ENCODE results near the gene PTPRQ.
"Not testable (repeated sequence)": the region's sequence is repeated elsewhere in the genome, so short reads cannot be mapped to it uniquely, and the experiment has no call there.

The PTPRQ gene

GRCh38 chr12:80648881-80649280 is 204.8 kb downstream of the PTPRQ start:
- DNase-seq (ENCODE audit: low spot score in 2 of 2): no peak
- H3K4me3 ChIP-seq: no peak overlapping the region
- no peaks in the 10 kb centered on the region for H3K36me3 ChIP-seq (replicated peaks)
- no peaks in the 10 kb centered on the region for H3K4me1 ChIP-seq
- H3K27me3 ChIP-seq (ENCODE audit: low read depth): no peaks in the 10 kb centered on the region
- no peaks in the 10 kb centered on the region for H3K9me3 ChIP-seq
- in situ Hi-C loops (cut with MboI; ENCODE audit: low sequenced_read_pairs): no loop called here

DNA sequence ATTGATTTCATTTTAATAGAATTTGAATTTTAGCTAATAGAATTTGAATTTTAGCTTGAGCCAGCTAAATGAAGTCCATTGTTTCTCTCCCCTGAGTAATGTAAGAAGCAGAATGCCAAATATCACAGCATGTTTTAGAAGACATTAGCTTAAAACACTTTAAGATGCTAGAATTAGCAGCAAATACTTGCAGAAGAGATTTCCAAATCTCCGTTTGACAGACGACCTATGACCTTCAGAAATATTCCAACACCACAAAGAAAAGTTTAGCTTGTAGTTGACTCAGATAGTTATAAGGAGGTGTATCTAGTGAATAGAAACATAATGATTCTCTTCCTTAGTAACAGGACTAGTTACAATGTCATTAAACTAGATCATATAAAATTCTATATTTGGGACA is 211.7 kb downstream of the PTPRQ start:
- H3K27me3 ChIP-seq (ENCODE audit: low read depth): no peaks in the 10 kb centered on the region
- no peaks in the 10 kb centered on the region for H3K9me3 ChIP-seq
- DNase-seq (ENCODE audit: low spot score in 2 of 2): no peak
- in situ Hi-C loops (cut with MboI; ENCODE audit: low sequenced_read_pairs): no loop called here
- no peak overlapping the region for H3K4me3 ChIP-seq
- H3K36me3 ChIP-seq (replicated peaks): no peaks in the 10 kb centered on the region
- H3K4me1 ChIP-seq: peaks cover 9% of the 10 kb centered on the region

GRCh38 chr12:80659512-80660063 is 215.6 kb downstream of the PTPRQ start:
- H3K27me3 ChIP-seq (ENCODE audit: low read depth): no peaks in the 10 kb centered on the region
- peaks cover 9% of the 10 kb centered on the region for H3K4me1 ChIP-seq
- in situ Hi-C loops (cut with MboI; ENCODE audit: low sequenced_read_pairs): no loop called here
- DNase-seq (ENCODE audit: low spot score in 2 of 2): no peak
- H3K4me3 ChIP-seq: no peak overlapping the region
- no peaks in the 10 kb centered on the region for H3K36me3 ChIP-seq (replicated peaks)
- no peaks in the 10 kb centered on the region for H3K9me3 ChIP-seq

GRCh38 chr12:80662586-80662985 is 218.6 kb downstream of the PTPRQ start:
- H3K27me3 ChIP-seq (ENCODE audit: low read depth): no peaks in the 10 kb centered on the region
- in situ Hi-C loops (cut with MboI; ENCODE audit: low sequenced_read_pairs): no loop called here
- H3K4me3 ChIP-seq: no peak overlapping the region

DNA sequence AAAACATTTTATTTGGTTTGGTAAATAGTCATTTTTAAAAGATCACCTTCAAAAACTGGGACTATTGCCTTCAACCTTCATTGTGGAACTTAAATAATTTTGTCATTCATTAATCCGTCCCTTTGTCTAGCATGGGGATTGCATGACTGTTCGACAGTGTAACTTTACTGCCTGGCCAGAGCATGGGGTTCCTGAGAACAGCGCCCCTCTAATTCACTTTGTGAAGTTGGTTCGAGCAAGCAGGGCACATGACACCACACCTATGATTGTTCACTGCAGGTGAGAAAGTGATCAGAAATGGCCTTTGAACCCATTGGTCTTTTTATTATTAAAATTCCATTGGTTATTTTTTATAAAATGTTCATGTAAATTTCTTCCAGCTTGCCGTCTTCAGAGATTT is 226.2 kb downstream of the PTPRQ start:
- H3K27me3 ChIP-seq (ENCODE audit: low read depth): no peaks in the 10 kb centered on the region
- H3K36me3 ChIP-seq (replicated peaks): no peaks in the 10 kb centered on the region
- DNase-seq (ENCODE audit: low spot score in 2 of 2): no peak
- in situ Hi-C loops (cut with MboI; ENCODE audit: low sequenced_read_pairs): no loop called here
- no peaks in the 10 kb centered on the region for H3K9me3 ChIP-seq
- peaks cover 2% of the 10 kb centered on the region; the same call in 1 of the 2 replicates for H3K4me1 ChIP-seq
- no peak overlapping the region for H3K4me3 ChIP-seq

More at GRCh38 chr12:80662586-80662985, 218.6 kb downstream of the PTPRQ start:
- DNase-seq (ENCODE audit: low spot score in 2 of 2): no peak
- H3K36me3 ChIP-seq (replicated peaks): no peaks in the 10 kb centered on the region
- no peaks in the 10 kb centered on the region for H3K4me1 ChIP-seq
- no peaks in the 10 kb centered on the region for H3K9me3 ChIP-seq

- H3K9me3 ChIP-seq; H3K27me3 ChIP-seq (ENCODE audit: low read depth); in situ Hi-C loops (cut with MboI; ENCODE audit: low sequenced_read_pairs); DNase-seq (ENCODE audit: low spot score in 2 of 2); H3K36me3 ChIP-seq (replicated peaks); H3K4me1 ChIP-seq; H3K4me3 ChIP-seq: not testable (repeated sequence)
These were observed 232.1 kb downstream of the PTPRQ start for GRCh38 chr12:80676042-80676636.

GRCh38 chr12:80676856-80677255 is 232.8 kb downstream of the PTPRQ start:
- Histone ChIP-seq H3K9me3 (no peaks in the 10 kb centered on the region), H3K27me3 (ENCODE audit: low read depth) (no peaks in the 10 kb centered on the region), H3K4me3 (no peak overlapping the region), H3K4me1 (no peaks in the 10 kb centered on the region), H3K36me3 (replicated peaks) (no peaks in the 10 kb centered on the region)
- in situ Hi-C loops (cut with MboI; ENCODE audit: low sequenced_read_pairs): no loop called here
- no peak for DNase-seq (ENCODE audit: low spot score in 2 of 2)

DNA sequence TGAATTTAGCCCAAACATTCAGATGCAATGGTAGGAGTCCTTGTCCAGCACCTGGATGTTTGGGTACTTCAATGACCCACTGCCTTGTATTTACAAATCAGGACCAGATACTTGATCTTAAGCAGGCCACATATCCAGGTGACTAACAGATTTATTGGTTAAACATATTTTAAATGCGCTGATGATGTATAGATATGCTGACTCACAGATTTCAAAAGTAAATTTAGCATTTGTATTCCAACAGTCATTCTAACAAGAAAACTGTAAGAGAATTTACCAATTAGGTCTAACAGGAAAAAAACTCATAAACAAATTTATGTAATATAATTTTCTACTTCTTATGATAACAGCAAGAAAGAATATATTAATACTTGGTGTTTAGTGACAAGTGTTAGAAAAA is 234.0 kb downstream of the PTPRQ start:
- no peaks in the 10 kb centered on the region for H3K9me3 ChIP-seq
- no peak for DNase-seq (ENCODE audit: low spot score in 2 of 2)
- no peaks in the 10 kb centered on the region for H3K4me1 ChIP-seq
- H3K4me3 ChIP-seq: no peak overlapping the region
- in situ Hi-C loops (cut with MboI; ENCODE audit: low sequenced_read_pairs): no loop called here
- H3K36me3 ChIP-seq (replicated peaks): no peaks in the 10 kb centered on the region
- no peaks in the 10 kb centered on the region for H3K27me3 ChIP-seq (ENCODE audit: low read depth)

DNA sequence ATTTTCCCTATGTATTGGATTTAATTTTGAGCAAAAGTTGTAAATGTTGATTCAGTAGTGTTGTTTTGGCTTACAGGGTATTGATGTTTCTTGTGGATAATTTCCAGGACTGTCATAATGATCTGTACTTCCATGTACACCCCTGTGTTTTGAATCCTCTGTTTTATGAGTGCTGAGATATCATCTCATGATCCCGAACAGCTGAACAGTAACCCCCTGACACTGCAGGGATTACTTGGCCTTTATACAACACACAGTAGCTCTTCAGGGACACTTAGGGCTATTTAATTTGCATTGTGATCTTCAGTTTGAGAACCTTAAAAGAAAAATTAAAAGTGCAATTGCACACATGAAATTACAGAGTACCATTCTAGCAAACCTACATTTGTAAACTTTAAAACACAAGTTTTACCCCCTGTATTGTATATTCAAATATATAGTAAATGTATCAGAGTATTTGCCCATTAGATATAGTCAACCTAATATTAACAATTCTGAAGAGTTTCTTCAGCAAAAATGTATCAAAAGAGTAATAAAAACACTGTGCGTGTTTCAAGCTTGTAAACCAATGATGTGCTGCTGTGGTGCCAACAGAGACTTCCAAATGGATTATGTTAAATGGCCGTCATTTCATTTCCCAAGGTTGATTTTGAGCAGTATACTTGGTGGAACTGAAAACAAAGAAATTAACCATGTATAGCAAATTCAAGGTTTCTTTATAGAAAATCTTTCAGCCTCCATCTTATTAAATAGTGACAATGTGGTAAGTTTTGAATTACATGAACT is 235.5 kb downstream of the PTPRQ start:
- in situ Hi-C loops (cut with MboI; ENCODE audit: low sequenced_read_pairs): no loop called here
- no peak for DNase-seq (ENCODE audit: low spot score in 2 of 2)
- H3K36me3 ChIP-seq (replicated peaks): no peaks in the 10 kb centered on the region
- H3K27me3 ChIP-seq (ENCODE audit: low read depth): no peaks in the 10 kb centered on the region
- H3K4me1 ChIP-seq: no peaks in the 10 kb centered on the region
- no peaks in the 10 kb centered on the region for H3K9me3 ChIP-seq
- H3K4me3 ChIP-seq: no peak overlapping the region

GRCh38 chr12:80681287-80681686 is 237.3 kb downstream of the PTPRQ start:
- DNase-seq (ENCODE audit: low spot score in 2 of 2): no peak
- in situ Hi-C loops (cut with MboI; ENCODE audit: low sequenced_read_pairs): no loop called here
- Histone ChIP-seq H3K27me3 (ENCODE audit: low read depth) (no peaks in the 10 kb centered on the region), H3K36me3 (replicated peaks) (no peaks in the 10 kb centered on the region), H3K4me3 (no peak overlapping the region), H3K9me3 (no peaks in the 10 kb centered on the region), H3K4me1 (no peaks in the 10 kb centered on the region)

DNA sequence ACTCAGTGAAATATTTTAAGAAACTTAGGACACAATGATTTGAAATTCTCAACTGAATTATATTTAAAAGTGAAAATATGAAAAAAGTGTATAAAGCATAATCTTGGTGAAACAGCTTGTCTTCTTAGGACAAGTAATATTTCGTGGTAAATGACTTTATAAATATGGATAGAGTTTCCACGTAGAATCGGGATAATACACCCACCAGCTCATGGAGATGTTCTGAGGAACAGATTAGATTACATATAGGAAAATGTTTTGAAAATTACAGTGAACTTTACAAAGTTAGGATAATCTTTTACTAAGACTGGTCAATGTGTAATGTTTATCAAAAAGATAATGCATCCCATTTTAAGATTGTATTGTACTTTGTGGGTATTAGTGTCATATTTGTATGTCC is 237.8 kb downstream of the PTPRQ start:
- H3K9me3 ChIP-seq: no peaks in the 10 kb centered on the region
- no peaks in the 10 kb centered on the region for H3K27me3 ChIP-seq (ENCODE audit: low read depth)
- DNase-seq (ENCODE audit: low spot score in 2 of 2): no peak
- H3K36me3 ChIP-seq (replicated peaks): no peaks in the 10 kb centered on the region
- in situ Hi-C loops (cut with MboI; ENCODE audit: low sequenced_read_pairs): no loop called here
- no peak overlapping the region for H3K4me3 ChIP-seq
- H3K4me1 ChIP-seq: no peaks in the 10 kb centered on the region

DNA sequence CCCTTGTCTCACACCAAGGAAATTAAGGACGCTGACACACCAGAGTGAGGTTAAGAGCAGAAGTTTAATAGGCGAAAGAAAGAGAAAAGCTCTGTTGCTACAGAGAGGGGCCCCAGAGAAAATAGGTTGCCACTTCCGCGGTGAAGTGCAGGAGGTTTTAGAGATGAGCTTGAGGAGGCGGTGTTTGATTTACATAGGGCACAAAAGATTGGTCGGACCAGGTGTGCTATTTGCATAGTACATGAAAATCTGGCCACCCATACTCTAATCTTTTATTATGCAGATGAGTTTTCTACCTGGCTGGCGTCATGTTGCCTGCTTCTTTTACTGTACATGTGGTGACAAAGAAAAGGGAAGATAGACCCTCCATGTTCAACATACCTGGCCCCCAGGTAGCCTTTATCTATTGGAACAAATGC is 240.1 kb downstream of the PTPRQ start:
- DNase-seq (ENCODE audit: low spot score in 2 of 2): no peak
- Histone ChIP-seq H3K27me3 (ENCODE audit: low read depth) (no peaks in the 10 kb centered on the region), H3K4me1 (no peaks in the 10 kb centered on the region), H3K36me3 (replicated peaks) (no peaks in the 10 kb centered on the region), H3K9me3 (no peaks in the 10 kb centered on the region), H3K4me3 (no peak overlapping the region)
- in situ Hi-C loops (cut with MboI; ENCODE audit: low sequenced_read_pairs): no loop called here

DNA sequence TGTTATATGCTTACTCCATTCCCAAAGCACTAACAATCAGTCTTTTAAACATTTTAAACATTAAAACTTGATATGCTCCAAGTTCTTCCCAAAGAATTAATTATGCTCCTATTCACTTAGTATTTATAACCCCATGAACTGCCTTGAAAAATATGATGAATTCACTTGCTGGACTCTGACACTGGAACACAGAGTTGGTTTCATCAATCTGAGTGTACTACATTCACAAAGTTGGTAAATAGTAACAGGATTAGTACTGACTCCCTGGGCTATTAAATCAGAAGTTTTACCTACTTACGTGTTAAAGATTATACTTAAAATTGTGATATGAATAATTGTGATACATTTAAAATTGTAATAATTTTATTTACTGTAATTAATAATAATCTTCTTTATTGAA is 246.1 kb downstream of the PTPRQ start:
- Histone ChIP-seq H3K4me1 (no peaks in the 10 kb centered on the region), H3K36me3 (replicated peaks) (no peaks in the 10 kb centered on the region), H3K4me3 (no peak overlapping the region), H3K27me3 (ENCODE audit: low read depth) (no peaks in the 10 kb centered on the region), H3K9me3 (no peaks in the 10 kb centered on the region)
- in situ Hi-C loops (cut with MboI; ENCODE audit: low sequenced_read_pairs): no loop called here
- DNase-seq (ENCODE audit: low spot score in 2 of 2): no peak

- DNase-seq (ENCODE audit: low spot score in 2 of 2): no peak
- H3K4me1 ChIP-seq: no peaks in the 10 kb centered on the region
- H3K27me3 ChIP-seq (ENCODE audit: low read depth): no peaks in the 10 kb centered on the region
- in situ Hi-C loops (cut with MboI; ENCODE audit: low sequenced_read_pairs): no loop called here
- H3K4me3 ChIP-seq: no peak overlapping the region
- no peaks in the 10 kb centered on the region for H3K9me3 ChIP-seq
- H3K36me3 ChIP-seq (replicated peaks): no peaks in the 10 kb centered on the region
These were observed 246.5 kb downstream of the PTPRQ start for GRCh38 chr12:80690513-80690912.
